HEK293 (cell line): ENCODE results near the gene EVI5L.

Source experiments
- CTCF ChIA-PET: fragments of 350-600 bp; formaldehyde crosslinking; extraction: SDS; loops from one replicate; lab custom pipeline; 2021; ENCODE audit warnings: antibody characterized with exemption; lab: Yijun Ruan, JAX
- POLR2A ChIA-PET: fragments of 300-600 bp; formaldehyde crosslinking; extraction: SDS; loops from one replicate; lab custom pipeline; 2020; ENCODE audit warnings: antibody characterized with exemption, inconsistent platforms; lab: Yijun Ruan, JAX
- H3K27ac ChIP-seq: fragments of 200-500 bp; sonication (Bioruptor generic); 2 replicates; pipeline ENCODE4 v1.5.1; 2014; ENCODE audit warnings: low read depth, low read length, control low read depth, inconsistent platforms; ENCODE audit errors: extremely low read depth
- H3K36me3 ChIP-seq, 2 experiments: fragments of 200-500 bp in 1 of 2; sonication (Bioruptor generic) in 1 of 2; 1 replicate in 1 of 2; 2 replicates in 1 of 2; pipeline ENCODE4 v1.5.1; 2014 to 2017; ENCODE audit warnings: inconsistent platforms in 2 of 2, low read length in 2 of 2; ENCODE audit not compliant: control insufficient read depth in 2 of 2, insufficient read depth in 1 of 2
- H3K4me1 ChIP-seq: fragments of 200-500 bp; sonication (Bioruptor generic); 2 replicates; pipeline ENCODE4 v1.5.1; 2014; ENCODE audit warnings: mild to moderate bottlenecking, low read length, inconsistent platforms; ENCODE audit not compliant: control insufficient read depth, insufficient read depth
- H3K4me3 ChIP-seq: 2 replicates; pipeline ENCODE4 v1.5.1; 2011; ENCODE audit warnings: low read depth, mild to moderate bottlenecking, control low read depth, low read length, moderate library complexity
- H3K9me3 ChIP-seq: fragments of 200-500 bp; sonication (Bioruptor generic); 2 replicates; pipeline ENCODE4 v1.5.1; 2014; ENCODE audit warnings: low read depth, low read length, inconsistent platforms; ENCODE audit not compliant: control insufficient read depth, insufficient read depth
- KLF8 ChIP-seq: fragments of 450-650 bp; formaldehyde crosslinking; IDR thresholded peaks from 2 replicates; pipeline ENCODE4 v1.5.1; 2016; ENCODE audit warnings: missing biosample characterization, missing genetic modification characterization
- KLF9 ChIP-seq: fragments of 450-650 bp; formaldehyde crosslinking; IDR thresholded peaks from 2 replicates; pipeline ENCODE4 v1.5.1; 2016; ENCODE audit warnings: missing biosample characterization, missing genetic modification characterization, low read depth
- PATZ1 ChIP-seq: fragments of 450-650 bp; formaldehyde crosslinking; IDR thresholded peaks from 2 replicates; pipeline ENCODE4 v1.5.1; 2016; ENCODE audit warnings: missing biosample characterization, missing genetic modification characterization
- SP2 ChIP-seq: fragments of 450-650 bp; formaldehyde crosslinking; IDR thresholded peaks from 2 replicates; pipeline ENCODE4 v1.5.1; 2016; ENCODE audit warnings: missing biosample characterization, missing genetic modification characterization
- ZBTB17 ChIP-seq: fragments of 450-650 bp; formaldehyde crosslinking; IDR thresholded peaks from 2 replicates; pipeline ENCODE4 v1.5.1; 2016; ENCODE audit warnings: missing biosample characterization, missing genetic modification characterization
- ZBTB7A ChIP-seq: fragments of 450-650 bp; formaldehyde crosslinking; IDR thresholded peaks from 2 replicates; pipeline ENCODE4 v1.5.1; 2016; ENCODE audit warnings: low read depth, missing biosample characterization, missing genetic modification characterization
- ZFP41 ChIP-seq: fragments of 450-650 bp; formaldehyde crosslinking; IDR thresholded peaks from 2 replicates; pipeline ENCODE4 v1.5.1; 2016; ENCODE audit warnings: missing biosample characterization, missing genetic modification characterization, borderline replicate concordance
- ZNF211 ChIP-seq: fragments of 450-650 bp; formaldehyde crosslinking; IDR thresholded peaks from 2 replicates; pipeline ENCODE4 v1.5.1; 2016; ENCODE audit warnings: low read depth, missing biosample characterization, missing genetic modification characterization
- ZNF274 ChIP-seq, 2 experiments: fragments of 200-500 bp in 1 of 2; fragments of 450-650 bp in 1 of 2; sonication (Bioruptor generic) in 1 of 2; formaldehyde crosslinking in 1 of 2; IDR thresholded peaks; 2 replicates each; pipeline versions ENCODE4 v1.5.1 to v1.6.1; 2014 to 2016; ENCODE audit warnings: borderline replicate concordance in 1 of 2, inconsistent platforms in 1 of 2, low read length in 1 of 2, missing biosample characterization in 1 of 2, missing genetic modification characterization in 1 of 2
- ZNF423 ChIP-seq: fragments of 450-650 bp; formaldehyde crosslinking; IDR thresholded peaks from 2 replicates; pipeline ENCODE4 v1.5.1; 2016; ENCODE audit warnings: missing biosample characterization, missing genetic modification characterization
- ZNF521 ChIP-seq: fragments of 450-650 bp; formaldehyde crosslinking; IDR thresholded peaks from 2 replicates; pipeline ENCODE4 v1.5.1; 2017; ENCODE audit warnings: missing biosample characterization, mild to moderate bottlenecking, missing genetic modification characterization
- ZNF529 ChIP-seq: fragments of 450-650 bp; formaldehyde crosslinking; IDR thresholded peaks from 2 replicates; pipeline ENCODE4 v1.5.1; 2017; ENCODE audit warnings: missing genetic modification characterization, missing biosample characterization; ENCODE audit not compliant: insufficient replicate concordance
- ZNF571 ChIP-seq: fragments of 450-650 bp; formaldehyde crosslinking; IDR thresholded peaks from 2 replicates; pipeline ENCODE4 v1.5.0; 2017; ENCODE audit warnings: missing biosample characterization, missing genetic modification characterization
- TF ChIP-seq, protein P1 (sequence below): fragments of 450-650 bp; formaldehyde crosslinking; IDR thresholded peaks from 2 replicates; pipeline ENCODE4 v1.5.1; 2017; ENCODE audit warnings: missing biosample characterization, missing genetic modification characterization
- TF ChIP-seq, protein P2 (sequence below): fragments of 450-650 bp; formaldehyde crosslinking; optimal IDR thresholded peaks from 2 replicates; pipeline ENCODE3; 2016; ENCODE audit warnings: missing biosample characterization, mild to moderate bottlenecking, missing genetic modification characterization
- TF ChIP-seq, protein P3 (sequence below): fragments of 450-650 bp; formaldehyde crosslinking; IDR thresholded peaks from 2 replicates; pipeline ENCODE4 v1.5.1; 2016; ENCODE audit warnings: missing biosample characterization, missing genetic modification characterization
- TF ChIP-seq, protein P4 (sequence below): fragments of 450-650 bp; IDR thresholded peaks from 2 replicates; pipeline ENCODE4 v1.5.1; 2018; ENCODE audit warnings: missing biosample characterization, missing genetic modification characterization

The EVI5L gene

DNA sequence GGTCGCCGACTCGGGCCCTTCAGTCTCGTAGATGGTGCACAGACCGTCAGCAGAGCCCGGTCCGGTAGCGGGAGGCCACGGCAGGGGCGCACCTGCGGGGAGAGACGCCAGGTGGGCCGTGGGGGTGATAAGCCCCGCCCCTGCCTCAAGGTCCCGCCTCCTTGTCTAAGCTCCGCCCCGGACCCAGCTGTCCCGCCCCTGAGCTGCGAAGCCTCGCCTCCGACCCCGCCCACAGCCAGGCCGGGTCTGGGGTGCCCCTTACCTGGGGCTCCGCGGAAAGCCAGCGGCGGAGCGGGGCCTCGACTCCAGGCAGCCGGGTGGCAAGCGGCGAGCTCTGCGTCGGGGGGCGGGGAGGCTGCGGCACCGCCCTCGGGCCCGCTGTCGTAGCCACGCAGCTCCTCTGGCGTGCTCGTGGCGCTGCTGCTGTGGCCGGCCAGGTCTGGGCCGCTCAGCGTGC lies 39.5 kb downstream of the EVI5L start:
- Histone ChIP-seq H3K4me1 (peaks cover 6% of the 10 kb centered on the region), H3K27ac (peak overlapping the region; percentile 45; the same call in 1 of the 2 replicates), H3K9me3 (no peaks in the 10 kb centered on the region), H3K4me3 (peak overlapping the region; percentile 40), H3K36me3 (no peaks in the 10 kb centered on the region)
- ChIA-PET CTCF (interaction anchor here (0.6 to 2.4 kb wide), 32 partner anchors 8 to 1444 kb away, joined by 3 to 25 read pairs (median 6); partner anchors contain the start of genes LRRC8E, MAP2K7, SNAPC2 and TIMM44), POLR2A (interaction anchor here (0.9 to 2.2 kb wide), 10 partner anchors 12 to 454 kb away, joined by 3 to 35 read pairs (median 12); partner anchors contain the start of genes LRRC8E, MAP2K7, SNAPC2 and TIMM44)
- TF ChIP-seq, protein P1, sequence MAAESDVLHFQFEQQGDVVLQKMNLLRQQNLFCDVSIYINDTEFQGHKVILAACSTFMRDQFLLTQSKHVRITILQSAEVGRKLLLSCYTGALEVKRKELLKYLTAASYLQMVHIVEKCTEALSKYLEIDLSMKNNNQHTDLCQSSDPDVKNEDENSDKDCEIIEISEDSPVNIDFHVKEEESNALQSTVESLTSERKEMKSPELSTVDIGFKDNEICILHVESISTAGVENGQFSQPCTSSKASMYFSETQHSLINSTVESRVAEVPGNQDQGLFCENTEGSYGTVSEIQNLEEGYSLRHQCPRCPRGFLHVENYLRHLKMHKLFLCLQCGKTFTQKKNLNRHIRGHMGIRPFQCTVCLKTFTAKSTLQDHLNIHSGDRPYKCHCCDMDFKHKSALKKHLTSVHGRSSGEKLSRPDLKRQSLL (tag by site-specific recombination), result no peak
- TF ChIP-seq ZFP41 (tag by site-specific recombination), result no peak
- TF ChIP-seq PATZ1, result peak; percentile 46; the same call in 1 of the 2 replicates
- TF ChIP-seq, protein P2, sequence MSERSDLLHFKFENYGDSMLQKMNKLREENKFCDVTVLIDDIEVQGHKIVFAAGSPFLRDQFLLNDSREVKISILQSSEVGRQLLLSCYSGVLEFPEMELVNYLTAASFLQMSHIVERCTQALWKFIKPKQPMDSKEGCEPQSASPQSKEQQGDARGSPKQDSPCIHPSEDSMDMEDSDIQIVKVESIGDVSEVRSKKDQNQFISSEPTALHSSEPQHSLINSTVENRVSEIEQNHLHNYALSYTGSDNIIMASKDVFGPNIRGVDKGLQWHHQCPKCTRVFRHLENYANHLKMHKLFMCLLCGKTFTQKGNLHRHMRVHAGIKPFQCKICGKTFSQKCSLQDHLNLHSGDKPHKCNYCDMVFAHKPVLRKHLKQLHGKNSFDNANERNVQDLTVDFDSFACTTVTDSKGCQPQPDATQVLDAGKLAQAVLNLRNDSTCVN (tag by site-specific recombination), result peak; percentile 22
- TF ChIP-seq, protein P3, sequence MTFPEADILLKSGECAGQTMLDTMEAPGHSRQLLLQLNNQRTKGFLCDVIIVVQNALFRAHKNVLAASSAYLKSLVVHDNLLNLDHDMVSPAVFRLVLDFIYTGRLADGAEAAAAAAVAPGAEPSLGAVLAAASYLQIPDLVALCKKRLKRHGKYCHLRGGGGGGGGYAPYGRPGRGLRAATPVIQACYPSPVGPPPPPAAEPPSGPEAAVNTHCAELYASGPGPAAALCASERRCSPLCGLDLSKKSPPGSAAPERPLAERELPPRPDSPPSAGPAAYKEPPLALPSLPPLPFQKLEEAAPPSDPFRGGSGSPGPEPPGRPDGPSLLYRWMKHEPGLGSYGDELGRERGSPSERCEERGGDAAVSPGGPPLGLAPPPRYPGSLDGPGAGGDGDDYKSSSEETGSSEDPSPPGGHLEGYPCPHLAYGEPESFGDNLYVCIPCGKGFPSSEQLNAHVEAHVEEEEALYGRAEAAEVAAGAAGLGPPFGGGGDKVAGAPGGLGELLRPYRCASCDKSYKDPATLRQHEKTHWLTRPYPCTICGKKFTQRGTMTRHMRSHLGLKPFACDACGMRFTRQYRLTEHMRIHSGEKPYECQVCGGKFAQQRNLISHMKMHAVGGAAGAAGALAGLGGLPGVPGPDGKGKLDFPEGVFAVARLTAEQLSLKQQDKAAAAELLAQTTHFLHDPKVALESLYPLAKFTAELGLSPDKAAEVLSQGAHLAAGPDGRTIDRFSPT (tag by site-specific recombination), result no peak
- TF ChIP-seq ZBTB7A (tag by site-specific recombination), result 0 out of 2 replicates have a peak, but pooled peaks have one; percentile 30
- TF ChIP-seq ZNF274 (IDR thresholded peaks at IDR 0.05; ENCODE audit: low read length), result no peak
- no peak for TF ChIP-seq ZNF274 (tag by site-specific recombination; IDR thresholded peaks at IDR 0.05; ENCODE audit: borderline replicate concordance)
- TF ChIP-seq ZNF529 (tag by site-specific recombination), result no peak
- no peak for TF ChIP-seq ZNF423 (tag by site-specific recombination)
- peak; percentile 54 for TF ChIP-seq KLF8 (tag by site-specific recombination)
- no peak for TF ChIP-seq ZNF521 (tag by site-specific recombination)
- TF ChIP-seq KLF9 (tag by site-specific recombination), result peak; percentile 36; the same call in 1 of the 2 replicates
- TF ChIP-seq ZNF211 (tag by site-specific recombination), result no peak
- peak; percentile 76 for TF ChIP-seq SP2
- TF ChIP-seq ZNF571 (tag by site-specific recombination), result no peak
- TF ChIP-seq, protein P4, sequence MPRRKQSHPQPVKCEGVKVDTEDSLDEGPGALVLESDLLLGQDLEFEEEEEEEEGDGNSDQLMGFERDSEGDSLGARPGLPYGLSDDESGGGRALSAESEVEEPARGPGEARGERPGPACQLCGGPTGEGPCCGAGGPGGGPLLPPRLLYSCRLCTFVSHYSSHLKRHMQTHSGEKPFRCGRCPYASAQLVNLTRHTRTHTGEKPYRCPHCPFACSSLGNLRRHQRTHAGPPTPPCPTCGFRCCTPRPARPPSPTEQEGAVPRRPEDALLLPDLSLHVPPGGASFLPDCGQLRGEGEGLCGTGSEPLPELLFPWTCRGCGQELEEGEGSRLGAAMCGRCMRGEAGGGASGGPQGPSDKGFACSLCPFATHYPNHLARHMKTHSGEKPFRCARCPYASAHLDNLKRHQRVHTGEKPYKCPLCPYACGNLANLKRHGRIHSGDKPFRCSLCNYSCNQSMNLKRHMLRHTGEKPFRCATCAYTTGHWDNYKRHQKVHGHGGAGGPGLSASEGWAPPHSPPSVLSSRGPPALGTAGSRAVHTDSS (tag by site-specific recombination), result no peak
- no peak for TF ChIP-seq ZBTB17 (tag by site-specific recombination)
